ENCODE data around the gene OGFOD3.
"Not testable (repeated sequence)": the region's sequence is repeated elsewhere in the genome, so short reads cannot be mapped to it uniquely, and the experiment has no call there.

The OGFOD3 gene

GRCh38 chr17:82372249-82373071 is 45.9 kb downstream of the OGFOD3 start:
- no peak for DNase-seq

- no peak for DNase-seq
These were observed 46.8 kb downstream of the OGFOD3 start, which contains the start of gene UTS2R for GRCh38 chr17:82371333-82372248. TSS of gene UTS2R (plus strand) at chr17:82371765. CDS start at chr17:82374325, 2,560 bp downstream.

- no peak for DNase-seq
These were observed 47.7 kb downstream of the OGFOD3 start for GRCh38 chr17:82370471-82371332.

- DNase-seq, result no peak
These were observed 49.2 kb downstream of the OGFOD3 start for GRCh38 chr17:82369211-82369610.

- DNase-seq, result no peak
These were observed 50.5 kb downstream of the OGFOD3 start for GRCh38 chr17:82367724-82368524.

GRCh38 chr17:82366749-82367148 is 51.6 kb downstream of the OGFOD3 start:
- DNase-seq, result no peak

- DNase-seq, result no peak
These were observed 52.6 kb downstream of the OGFOD3 start for GRCh38 chr17:82365606-82366295.

GRCh38 chr17:82361885-82362633 is 56.3 kb downstream of the OGFOD3 start:
- no peak for DNase-seq

- not testable (repeated sequence) for DNase-seq
These were observed 58.8 kb downstream of the OGFOD3 start for GRCh38 chr17:82359451-82360074.

- DNase-seq, result no peak
These were observed 59.7 kb downstream of the OGFOD3 start, which contains the start of gene TEX19 for GRCh38 chr17:82358465-82359350. TSS of gene TEX19 (plus strand) at chr17:82359247. CDS start at chr17:82362151, 2,904 bp downstream.

GRCh38 chr17:82357394-82357793 is 61.0 kb downstream of the OGFOD3 start:
- no peak for DNase-seq

GRCh38 chr17:82356845-82357355 is 61.5 kb downstream of the OGFOD3 start:
- no peak for DNase-seq

GRCh38 chr17:82355770-82356427 is 62.5 kb downstream of the OGFOD3 start:
- DNase-seq, result no peak

GRCh38 chr17:82354804-82355308 is 63.5 kb downstream of the OGFOD3 start:
- no peak for DNase-seq

GRCh38 chr17:82353484-82353883 is 64.9 kb downstream of the OGFOD3 start:
- no peak for DNase-seq

- peak; percentile 77 for DNase-seq
These were observed 66.5 kb downstream of the OGFOD3 start for GRCh38 chr17:82351713-82352488.

GRCh38 chr17:82351254-82351712 is 67.1 kb downstream of the OGFOD3 start:
- no peak for DNase-seq
